Erythroblast (primary cell): Measurements from ENCODE around the gene TMEM184B.

Experiments used
- DNase-seq, 2 experiments: peaks; one replicate each; lab custom pipeline; 2025; lab: John Stamatoyannopoulos, UW
- GATA1 ChIP-seq: IDR thresholded peaks from 2 replicates; pipeline ENCODE4 v1.6.1; 2011; ENCODE audit warnings: low read depth, mild to moderate bottlenecking, control low read depth, low read length, moderate library complexity
- POLR2A ChIP-seq: IDR thresholded peaks from 2 replicates; pipeline ENCODE4 v1.6.1; 2011; ENCODE audit warnings: mild to moderate bottlenecking, low read length

The TMEM184B gene

DNA sequence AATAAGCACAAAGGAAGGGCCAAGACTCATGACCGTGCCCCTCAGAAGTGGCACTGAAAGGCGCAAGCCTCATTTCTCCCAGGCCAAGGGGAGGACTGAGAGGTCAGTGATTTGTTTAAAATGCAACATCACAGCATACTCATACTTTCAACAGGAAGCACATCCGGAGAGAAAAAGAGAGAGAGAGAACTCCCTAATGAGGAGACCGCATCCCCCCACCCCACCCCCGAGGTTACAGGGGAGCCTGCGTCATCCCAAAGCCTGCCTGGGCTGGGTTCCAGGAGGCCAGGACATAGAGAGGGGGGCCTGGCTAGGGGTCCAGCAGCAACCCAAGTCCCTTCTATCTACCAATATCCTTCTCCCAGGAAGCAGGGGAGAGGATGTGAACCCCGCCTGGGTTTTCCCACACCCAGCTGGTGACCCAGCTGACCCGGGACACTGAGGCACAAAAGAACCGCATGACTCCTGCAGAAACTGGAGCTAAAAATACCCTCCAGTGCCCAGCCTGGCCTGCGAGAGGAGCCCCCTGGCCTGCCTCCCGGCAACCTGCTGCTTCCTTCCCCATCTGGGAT is 40.7 kb upstream of the TMEM184B start:
- TF ChIP-seq POLR2A = no peak
- TF ChIP-seq GATA1 = no peak
- DNase-seq = no peak

DNA sequence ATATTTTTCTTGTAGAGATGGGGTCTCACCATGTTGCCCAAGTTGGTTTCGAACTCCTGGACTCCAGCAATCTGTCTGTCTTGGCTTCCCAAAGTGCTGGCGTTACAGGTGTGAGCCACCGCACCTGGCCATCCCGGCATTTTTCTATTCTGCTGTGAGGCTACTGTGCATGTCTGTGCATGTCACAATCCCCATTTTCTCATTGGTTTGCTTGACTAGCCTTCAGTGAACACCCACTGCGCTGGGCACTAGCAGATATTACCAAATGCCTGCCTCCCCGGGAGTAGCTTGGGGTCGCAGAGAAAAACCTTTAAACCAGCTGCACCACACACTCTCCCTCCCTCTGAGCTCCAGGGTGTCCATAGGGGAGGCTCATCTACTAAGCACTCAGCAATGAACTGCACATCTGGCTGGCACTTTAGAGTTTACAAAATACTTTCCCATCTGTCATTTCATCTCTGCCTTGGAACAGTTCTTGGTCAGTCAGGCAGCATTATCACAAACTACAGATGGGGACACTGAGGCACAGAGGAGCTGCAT is 39.5 kb upstream of the TMEM184B start:
- TF ChIP-seq GATA1 = no peak
- TF ChIP-seq POLR2A = no peak
- DNase-seq = no peak

DNA sequence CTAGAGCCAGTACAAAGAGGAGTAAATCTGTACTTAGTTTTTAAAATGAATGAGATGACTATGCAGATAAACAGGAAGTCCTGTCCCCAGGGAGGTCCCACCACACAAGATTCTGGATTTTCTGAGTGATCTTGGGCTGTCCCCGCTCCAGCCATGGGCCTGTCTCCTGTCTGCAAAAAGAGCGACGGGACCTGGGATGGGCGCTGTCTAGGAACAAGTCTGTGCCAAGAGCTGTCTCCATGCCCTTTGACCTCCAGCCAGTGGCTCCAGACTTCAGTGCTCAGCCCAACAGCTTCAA is 38.5 kb upstream of the TMEM184B start:
- TF ChIP-seq POLR2A = no peak
- no peak for TF ChIP-seq GATA1
- DNase-seq = no peak

DNA sequence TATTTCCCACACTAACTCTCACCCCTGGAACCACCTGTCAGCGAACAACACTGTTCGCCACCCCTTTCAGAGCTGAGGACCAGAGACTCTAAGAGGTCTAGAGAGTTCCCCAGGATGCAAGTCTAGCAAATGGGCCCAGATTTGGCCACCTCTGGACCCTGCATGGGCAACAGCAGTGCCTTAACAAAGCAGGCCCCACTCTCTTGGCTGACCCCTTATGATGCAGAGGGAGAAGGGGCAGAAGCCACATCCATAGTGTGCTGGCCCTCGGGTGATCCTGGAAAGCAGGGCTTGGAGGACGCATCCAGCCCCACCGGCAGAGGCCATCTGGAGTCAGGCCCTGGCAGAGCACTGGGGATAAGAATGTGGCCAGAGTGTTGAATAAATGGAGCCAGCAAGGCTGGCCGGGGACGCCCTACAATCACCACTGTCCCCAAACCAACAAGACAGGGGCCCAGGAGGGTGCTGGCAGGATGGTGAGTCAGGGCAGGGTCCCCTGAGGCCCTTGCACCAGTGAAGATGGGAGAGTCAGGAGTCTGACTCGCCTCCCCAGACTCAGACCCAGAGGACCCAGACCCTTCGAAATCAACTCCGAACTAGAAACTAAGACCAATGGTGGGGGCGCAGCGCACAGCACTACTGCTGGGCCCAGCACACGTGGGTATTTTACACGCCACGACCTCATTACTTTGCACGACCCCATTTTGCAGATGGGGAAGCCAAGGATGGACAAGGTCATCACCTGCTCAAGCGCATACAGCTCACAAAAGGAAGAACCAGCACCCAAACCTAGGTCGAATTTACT is 37.9 kb upstream of the TMEM184B start:
- no peak for TF ChIP-seq POLR2A
- no peak for TF ChIP-seq GATA1
- DNase-seq = no peak

DNA sequence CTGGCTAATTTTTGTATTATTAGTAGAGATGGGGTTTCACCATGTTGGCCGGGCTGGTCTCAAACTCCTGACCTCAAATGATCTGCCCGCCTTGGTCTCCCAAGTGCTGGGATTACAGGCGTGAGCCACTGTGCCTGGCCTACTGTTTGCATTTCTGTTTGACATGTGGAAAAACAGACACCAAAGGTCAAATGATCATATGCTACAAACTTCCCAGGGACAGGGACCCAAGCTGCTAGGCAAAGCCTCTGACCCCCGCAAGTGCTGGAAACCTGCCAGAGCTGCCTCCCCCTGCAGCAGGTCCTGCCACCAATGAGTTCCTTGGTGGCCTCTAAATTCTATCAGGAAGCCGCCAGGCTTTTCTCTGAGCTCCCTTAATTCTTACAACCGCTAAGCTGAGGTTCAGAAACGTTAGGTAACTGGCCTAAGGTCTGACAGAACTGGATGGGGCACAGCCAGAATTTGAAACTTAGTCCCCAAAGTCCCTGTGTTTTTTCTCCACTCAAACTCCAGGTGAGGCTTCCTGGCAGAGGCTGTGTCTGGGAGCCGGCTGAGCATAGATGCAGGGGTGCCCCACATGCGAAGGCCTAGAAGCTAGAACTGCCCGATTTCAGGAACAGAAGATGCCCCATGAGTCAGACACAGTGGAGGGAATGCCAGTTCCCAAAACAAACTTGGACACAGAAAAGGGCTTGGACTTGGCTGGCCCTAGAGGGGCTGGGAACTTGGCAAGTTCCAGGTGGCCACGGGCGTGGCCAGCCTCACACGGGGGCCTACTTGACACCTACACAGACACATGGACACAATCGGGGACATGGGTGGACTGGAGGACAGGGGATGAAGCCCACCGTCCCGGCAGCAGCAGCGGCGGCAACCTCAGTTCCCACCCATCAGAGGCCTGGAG is 37.1 kb upstream of the TMEM184B start:
- DNase-seq = no peak
- TF ChIP-seq GATA1 (no peak), POLR2A (no peak)

DNA sequence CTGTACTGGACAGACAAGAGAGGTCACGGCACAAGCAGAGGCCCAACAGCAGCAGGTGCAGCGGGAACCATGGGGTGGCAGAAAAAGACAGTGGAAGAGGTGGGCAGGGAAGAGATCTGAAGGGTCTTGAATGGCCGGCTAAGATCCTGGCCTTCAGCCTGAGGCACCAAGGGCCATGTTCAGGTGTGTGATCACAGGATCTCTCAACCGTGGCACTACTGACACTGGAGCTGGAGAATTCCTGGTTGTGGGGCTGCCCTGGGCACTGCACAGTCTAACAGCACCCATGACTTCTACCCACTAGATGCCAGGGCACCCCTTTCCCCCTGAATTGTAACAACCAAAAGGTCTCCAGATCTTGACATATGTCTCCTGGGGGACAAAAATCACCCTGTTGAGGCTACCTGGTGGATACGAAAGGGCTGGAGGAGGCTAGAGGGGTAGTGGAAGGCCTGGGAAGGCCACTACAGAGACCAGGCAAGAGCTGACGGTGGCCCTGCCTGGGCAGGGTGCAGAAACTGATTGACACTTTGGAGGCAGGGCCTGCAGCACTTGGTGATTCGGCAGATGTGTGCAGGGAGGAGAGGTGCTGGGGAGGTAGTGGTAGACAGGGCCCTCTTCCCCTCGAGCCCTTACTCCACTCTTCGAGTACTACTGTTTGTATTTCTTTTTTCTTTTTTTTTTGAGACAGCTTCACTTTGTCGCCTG is 36.1 kb upstream of the TMEM184B start:
- TF ChIP-seq GATA1 (no peak), POLR2A (no peak)
- DNase-seq = no peak

DNA sequence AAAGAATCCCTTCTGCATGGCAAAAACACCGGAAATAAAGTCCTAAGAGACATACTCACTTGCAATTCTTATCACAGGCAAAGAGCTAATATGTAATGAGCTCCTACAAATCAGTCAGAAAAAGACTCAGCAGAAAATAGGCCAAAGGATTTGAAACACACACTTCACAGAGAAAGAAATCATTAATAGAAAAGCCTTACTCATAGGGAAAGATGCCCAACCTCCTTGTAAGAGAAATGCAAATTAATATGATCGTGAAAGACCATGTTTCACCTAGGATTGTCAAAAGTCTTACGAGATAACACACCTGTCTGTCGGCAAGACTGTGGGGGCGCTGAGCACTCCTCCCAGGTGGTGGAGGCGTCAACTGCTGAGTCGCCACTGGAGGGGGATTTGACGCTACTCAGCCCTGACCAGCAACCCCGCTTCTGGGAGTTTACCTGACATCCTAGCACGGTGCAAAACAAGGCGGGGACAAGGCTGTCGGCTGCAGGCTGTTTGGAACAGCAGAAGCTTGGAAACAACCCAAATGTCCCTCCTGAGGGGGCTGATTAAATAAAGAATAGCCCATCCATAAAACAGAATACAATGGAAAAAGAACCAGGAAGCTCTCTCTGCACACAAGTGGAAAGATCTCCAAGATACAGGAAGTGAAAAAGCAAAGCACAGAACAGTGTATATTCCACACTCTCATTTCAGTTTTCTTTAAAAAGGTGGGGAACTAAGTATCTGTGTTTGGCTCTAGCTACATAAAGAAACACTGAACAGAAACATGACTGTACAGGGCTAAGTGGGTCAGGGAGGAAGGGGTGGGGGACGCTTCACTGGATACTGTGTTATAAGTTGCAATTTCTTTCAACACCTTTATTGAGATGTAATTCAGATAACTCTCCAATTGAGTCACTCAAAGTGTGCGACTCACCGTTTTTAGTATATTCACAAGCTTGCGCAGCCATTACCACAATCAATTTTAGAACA is 33.0 kb upstream of the TMEM184B start:
- no peak for TF ChIP-seq POLR2A
- no peak for TF ChIP-seq GATA1
- no peak for DNase-seq

DNA sequence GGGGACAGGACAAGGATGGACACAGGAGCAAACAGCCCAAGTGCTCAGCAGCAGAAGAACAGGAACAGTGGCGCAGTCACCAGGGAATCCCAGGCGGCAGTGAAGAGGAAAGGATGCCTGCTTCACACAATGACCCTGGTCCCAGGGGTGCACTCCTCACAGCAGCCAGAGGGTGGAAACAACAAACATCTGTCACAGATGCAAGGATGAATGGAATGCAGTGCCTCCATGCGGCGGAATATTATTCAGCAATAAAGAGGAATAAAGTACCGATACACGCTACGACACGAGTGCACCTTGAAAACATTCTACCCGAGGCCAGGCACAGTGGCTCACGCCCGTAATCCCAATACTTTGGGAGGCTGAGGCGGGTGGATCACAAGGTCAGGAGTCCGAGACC is 31.7 kb upstream of the TMEM184B start:
- no peak for DNase-seq

DNA sequence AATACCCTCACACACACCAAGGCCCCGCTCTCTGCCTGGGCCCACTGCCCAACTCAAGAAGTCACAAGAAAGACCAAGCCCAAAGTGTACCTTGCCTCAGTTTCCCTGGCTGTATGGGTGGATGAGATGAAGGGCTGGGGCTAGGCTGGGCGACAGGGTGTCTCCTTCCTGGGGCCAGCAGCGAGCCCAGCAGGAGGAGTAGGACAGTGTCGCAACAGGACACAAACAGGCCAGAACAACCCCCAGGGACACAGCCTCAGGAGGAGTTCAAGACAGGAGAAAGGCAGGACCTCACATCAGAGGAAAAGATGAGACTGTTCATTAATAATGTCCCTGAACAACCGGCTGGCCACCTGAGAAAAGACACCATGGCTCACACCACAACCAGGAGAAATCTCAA is 31.2 kb upstream of the TMEM184B start:
- TF ChIP-seq GATA1 (no peak), POLR2A (no peak)
- DNase-seq = no peak

More for the DNA sequence above, 31.7 kb upstream of the TMEM184B start:
- TF ChIP-seq GATA1 (no peak), POLR2A (no peak)

DNA sequence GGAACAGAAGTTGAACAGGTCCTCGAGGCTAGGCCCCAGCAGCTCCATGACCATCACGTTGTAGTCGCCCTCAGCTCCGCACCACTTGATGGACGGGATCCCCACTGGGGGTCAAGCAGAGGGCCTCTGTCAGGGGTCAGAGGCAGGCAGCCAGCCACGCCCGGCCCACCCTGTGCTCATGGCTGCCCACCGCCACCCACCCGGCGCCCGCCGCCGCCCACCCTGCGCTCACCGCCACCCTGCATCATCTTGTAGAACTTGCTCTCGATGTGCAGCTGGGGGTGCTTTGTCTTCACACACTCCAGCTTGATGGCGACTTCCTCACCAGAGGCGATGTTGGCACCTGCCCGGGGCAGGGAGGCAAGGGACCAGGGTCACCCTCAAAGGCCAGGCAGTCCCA is 30.1 kb upstream of the TMEM184B start:
- DNase-seq = no peak
- TF ChIP-seq GATA1 = no peak
- TF ChIP-seq POLR2A = no peak

DNA sequence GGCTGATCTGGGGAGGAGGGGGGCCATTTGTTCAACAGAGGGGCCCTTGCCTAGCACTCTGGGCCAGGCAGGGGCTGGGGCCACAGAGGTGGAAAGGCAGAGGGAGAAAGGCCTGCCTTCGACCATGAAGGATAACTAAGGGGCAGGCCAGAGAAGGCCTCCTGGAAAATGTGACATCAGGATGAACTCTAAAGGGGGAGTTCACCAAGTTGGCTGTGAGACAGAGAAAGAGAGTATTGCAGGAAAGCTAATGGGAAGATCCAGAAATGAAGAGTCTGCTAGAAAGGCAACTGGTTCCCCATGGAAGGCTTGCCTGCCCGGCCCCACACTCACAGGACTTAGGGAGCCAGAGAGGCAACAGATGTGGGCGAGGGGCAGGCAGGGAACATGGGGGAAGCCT is 28.1 kb upstream of the TMEM184B start:
- TF ChIP-seq GATA1 (no peak), POLR2A (no peak)
- DNase-seq = no peak
